ENCODE data around the gene SLC6A11.

DNA sequence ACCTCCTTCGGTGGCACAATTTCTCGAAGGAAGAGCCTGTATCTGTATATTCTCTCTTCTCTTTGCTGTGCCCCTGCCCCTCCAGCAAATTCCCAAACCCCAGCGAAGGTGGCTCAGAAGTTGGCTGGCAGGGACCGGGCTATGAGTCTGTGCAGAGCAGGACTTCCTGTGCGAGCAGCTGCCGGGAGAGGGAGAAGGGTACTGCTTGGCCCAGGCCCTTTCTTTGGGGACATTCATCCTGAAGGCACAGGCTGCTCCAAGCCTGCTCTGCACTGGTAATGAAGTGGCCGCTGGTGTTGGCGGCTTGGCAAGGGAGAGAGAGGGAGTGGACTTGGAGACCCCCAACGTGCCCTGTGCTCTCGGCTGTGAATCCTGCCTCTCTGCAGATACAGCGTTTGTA, 1.5 kb downstream of the SLC6A11 start:
- TF ChIP-seq, protein P1, sequence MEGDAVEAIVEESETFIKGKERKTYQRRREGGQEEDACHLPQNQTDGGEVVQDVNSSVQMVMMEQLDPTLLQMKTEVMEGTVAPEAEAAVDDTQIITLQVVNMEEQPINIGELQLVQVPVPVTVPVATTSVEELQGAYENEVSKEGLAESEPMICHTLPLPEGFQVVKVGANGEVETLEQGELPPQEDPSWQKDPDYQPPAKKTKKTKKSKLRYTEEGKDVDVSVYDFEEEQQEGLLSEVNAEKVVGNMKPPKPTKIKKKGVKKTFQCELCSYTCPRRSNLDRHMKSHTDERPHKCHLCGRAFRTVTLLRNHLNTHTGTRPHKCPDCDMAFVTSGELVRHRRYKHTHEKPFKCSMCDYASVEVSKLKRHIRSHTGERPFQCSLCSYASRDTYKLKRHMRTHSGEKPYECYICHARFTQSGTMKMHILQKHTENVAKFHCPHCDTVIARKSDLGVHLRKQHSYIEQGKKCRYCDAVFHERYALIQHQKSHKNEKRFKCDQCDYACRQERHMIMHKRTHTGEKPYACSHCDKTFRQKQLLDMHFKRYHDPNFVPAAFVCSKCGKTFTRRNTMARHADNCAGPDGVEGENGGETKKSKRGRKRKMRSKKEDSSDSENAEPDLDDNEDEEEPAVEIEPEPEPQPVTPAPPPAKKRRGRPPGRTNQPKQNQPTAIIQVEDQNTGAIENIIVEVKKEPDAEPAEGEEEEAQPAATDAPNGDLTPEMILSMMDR (IDR thresholded peaks at IDR 0.05): no peak
- TF ChIP-seq POLR2AphosphoS5 (IDR thresholded peaks at IDR 0.05; ENCODE audit: insufficient read depth in 1 of 2, low read depth in 1 of 2) (no peak), POLR2A (IDR thresholded peaks at IDR 0.05) (no peak)
